ENCODE results near the gene NAALADL2. TPM values are rescaled to one million over a fixed set of nuclear protein-coding genes. Genes with fewer than 3 reads are reported as not detected.

The NAALADL2 gene
- total RNA-seq, 1 donor from 2014 or later = 11.5 TPM

GRCh38 chr3:174815750-174816149 is 43.4 kb upstream of the NAALADL2 start:
- Mint-ChIP-seq H3K9me3 (no peaks in the 10 kb centered on the region), H3K27ac (no peak overlapping the region)

GRCh38 chr3:174820885-174821284 is 38.2 kb upstream of the NAALADL2 start:
- TF ChIP-seq, protein P1, sequence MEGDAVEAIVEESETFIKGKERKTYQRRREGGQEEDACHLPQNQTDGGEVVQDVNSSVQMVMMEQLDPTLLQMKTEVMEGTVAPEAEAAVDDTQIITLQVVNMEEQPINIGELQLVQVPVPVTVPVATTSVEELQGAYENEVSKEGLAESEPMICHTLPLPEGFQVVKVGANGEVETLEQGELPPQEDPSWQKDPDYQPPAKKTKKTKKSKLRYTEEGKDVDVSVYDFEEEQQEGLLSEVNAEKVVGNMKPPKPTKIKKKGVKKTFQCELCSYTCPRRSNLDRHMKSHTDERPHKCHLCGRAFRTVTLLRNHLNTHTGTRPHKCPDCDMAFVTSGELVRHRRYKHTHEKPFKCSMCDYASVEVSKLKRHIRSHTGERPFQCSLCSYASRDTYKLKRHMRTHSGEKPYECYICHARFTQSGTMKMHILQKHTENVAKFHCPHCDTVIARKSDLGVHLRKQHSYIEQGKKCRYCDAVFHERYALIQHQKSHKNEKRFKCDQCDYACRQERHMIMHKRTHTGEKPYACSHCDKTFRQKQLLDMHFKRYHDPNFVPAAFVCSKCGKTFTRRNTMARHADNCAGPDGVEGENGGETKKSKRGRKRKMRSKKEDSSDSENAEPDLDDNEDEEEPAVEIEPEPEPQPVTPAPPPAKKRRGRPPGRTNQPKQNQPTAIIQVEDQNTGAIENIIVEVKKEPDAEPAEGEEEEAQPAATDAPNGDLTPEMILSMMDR (IDR thresholded peaks at IDR 0.05) = no peak
- TF ChIP-seq EZH2phosphoT487 (IDR thresholded peaks at IDR 0.05) = no peak
- no peak for TF ChIP-seq EZH2 (IDR thresholded peaks at IDR 0.05)
- Mint-ChIP-seq H3K4me1 (peaks cover 3% of the 10 kb centered on the region), H3K27me3 (ENCODE audit: insufficient read depth, low read depth) (no peaks in the 10 kb centered on the region), H3K9me3 (no peaks in the 10 kb centered on the region), H3K4me3 (no peak overlapping the region), H3K27ac (no peak overlapping the region), H3K36me3 (no peaks in the 10 kb centered on the region)
- no peaks in the 10 kb centered on the region for H3F3A ChIP-seq (ENCODE audit: low read depth)
- no peaks in the 10 kb centered on the region for H3K36me3 ChIP-seq
- no peak overlapping the region for H3K4me2 ChIP-seq
- H3K27ac ChIP-seq = no peak overlapping the region
- peaks cover 5% of the 10 kb centered on the region for H3K4me1 ChIP-seq
- DNase-seq (ENCODE audit: low spot score) = no peak
- no peak overlapping the region for H3K9ac ChIP-seq
- H3K79me2 ChIP-seq (ENCODE audit: low read depth) = no peaks in the 10 kb centered on the region
- no peaks in the 10 kb centered on the region for H4K20me1 ChIP-seq (ENCODE audit: low read depth)
- H3K27me3 ChIP-seq = no peaks in the 10 kb centered on the region
- H3K4me3 ChIP-seq = no peak overlapping the region
- H3K9me3 ChIP-seq (ENCODE audit: low read depth) = no peaks in the 10 kb centered on the region
- H2AFZ ChIP-seq (replicated peaks) = no peak overlapping the region

More at GRCh38 chr3:174815750-174816149, 43.4 kb upstream of the NAALADL2 start:
- H3K9ac ChIP-seq = no peak overlapping the region
- DNase-seq (ENCODE audit: low spot score) = no peak
- H3K36me3 ChIP-seq = no peaks in the 10 kb centered on the region
- H3K36me3 Mint-ChIP-seq = no peaks in the 10 kb centered on the region
- no peak overlapping the region for H3K4me3 Mint-ChIP-seq
- no peaks in the 10 kb centered on the region for H3K9me3 ChIP-seq (ENCODE audit: low read depth)
- no peaks in the 10 kb centered on the region for H3K27me3 Mint-ChIP-seq (ENCODE audit: insufficient read depth, low read depth)
- no peak overlapping the region for H3K4me2 ChIP-seq
- H2AFZ ChIP-seq (replicated peaks) = no peak overlapping the region
- no peak overlapping the region for H3K27ac ChIP-seq
- peaks cover 3% of the 10 kb centered on the region for H3K4me1 Mint-ChIP-seq
- TF ChIP-seq, protein P1 (IDR thresholded peaks at IDR 0.05) = no peak
- TF ChIP-seq EZH2 (IDR thresholded peaks at IDR 0.05) (no peak), EZH2phosphoT487 (IDR thresholded peaks at IDR 0.05) (no peak)
- H3F3A ChIP-seq (ENCODE audit: low read depth) = no peaks in the 10 kb centered on the region
- peaks cover 5% of the 10 kb centered on the region for H3K4me1 ChIP-seq
- H3K79me2 ChIP-seq (ENCODE audit: low read depth) = no peaks in the 10 kb centered on the region
- no peak overlapping the region for H3K4me3 ChIP-seq
- H3K27me3 ChIP-seq = no peaks in the 10 kb centered on the region
- H4K20me1 ChIP-seq (ENCODE audit: low read depth) = no peaks in the 10 kb centered on the region

GRCh38 chr3:174821477-174821876 is 37.7 kb upstream of the NAALADL2 start:
- no peaks in the 10 kb centered on the region for H3K9me3 Mint-ChIP-seq
- no peak overlapping the region for H3K4me3 Mint-ChIP-seq
- TF ChIP-seq, protein P1 (IDR thresholded peaks at IDR 0.05) = no peak
- TF ChIP-seq EZH2phosphoT487 (IDR thresholded peaks at IDR 0.05) (no peak), EZH2 (IDR thresholded peaks at IDR 0.05) (no peak)
- Histone ChIP-seq H3K79me2 (ENCODE audit: low read depth) (no peaks in the 10 kb centered on the region), H3K36me3 (no peaks in the 10 kb centered on the region), H3K27ac (no peak overlapping the region), H3F3A (ENCODE audit: low read depth) (no peaks in the 10 kb centered on the region), H4K20me1 (ENCODE audit: low read depth) (no peaks in the 10 kb centered on the region), H3K4me1 (peaks cover 5% of the 10 kb centered on the region), H3K9me3 (ENCODE audit: low read depth) (no peaks in the 10 kb centered on the region), H3K4me3 (no peak overlapping the region), H2AFZ (replicated peaks) (no peak overlapping the region), H3K9ac (no peak overlapping the region), H3K4me2 (no peak overlapping the region), H3K27me3 (no peaks in the 10 kb centered on the region)
- DNase-seq (ENCODE audit: low spot score) = no peak
- no peaks in the 10 kb centered on the region for H3K27me3 Mint-ChIP-seq (ENCODE audit: insufficient read depth, low read depth)
- peaks cover 3% of the 10 kb centered on the region for H3K4me1 Mint-ChIP-seq
- no peak overlapping the region for H3K27ac Mint-ChIP-seq
- no peaks in the 10 kb centered on the region for H3K36me3 Mint-ChIP-seq

All from neural progenitor cell (in vitro differentiated cells).